Karpas-422 (cell line): ENCODE measurements around the gene CD1C. TPM values are rescaled to one million over a fixed set of nuclear protein-coding genes. Genes with fewer than 3 reads are reported as not detected.

Experiments
- total RNA-seq: library from RNA; depleted of rRNA; stranded (reverse); fragments of >200 nt; shearing (Covaris generic); gene quantifications from 2 replicates; pipeline ENCODE4 v1.2.3, GENCODE V29; 2014; ENCODE audit warnings: low replicate concordance; rRNA removed

The CD1C gene
- total RNA-seq, 1 experiment from 2014 or later = 60.1 TPM

Other genes with a start within 250 kb of the CD1C start
- 7.1 and 7.2 TPM in 2 replicates for gene CD1D, start 109.0 kb upstream of the CD1C start, total RNA-seq
- gene CD1A, start 35.5 kb upstream of the CD1C start, total RNA-seq = 0.45 and 0.76 TPM in 2 replicates
- not detected in 2 replicates for gene CD1B, start 41.6 kb downstream of the CD1C start, total RNA-seq
- gene CD1E, start 64.0 kb downstream of the CD1C start, total RNA-seq = not detected in 2 replicates
- gene OR10T2, start 109.5 kb downstream of the CD1C start, total RNA-seq = not detected in 2 replicates
- gene OR10K2, start 136.3 kb downstream of the CD1C start, total RNA-seq = not detected in 2 replicates
- not detected in 2 replicates for gene OR10K1, start 171.9 kb downstream of the CD1C start, total RNA-seq
- gene OR10R2, start 182.3 kb downstream of the CD1C start, total RNA-seq = not detected in 2 replicates